ENCODE data around the gene MAGEB5. TPM values are rescaled to one million over a fixed set of nuclear protein-coding genes. Genes with fewer than 3 reads are reported as not detected.

The MAGEB5 gene
- total RNA-seq, 2 experiments from 2014 or later: not detected

- intact Hi-C loops (cut with micrococcal nuclease; ENCODE audit: unreplicated experiment): no loop called here
- POLR2A ChIA-PET: interaction anchor here (0.7 kb wide), 1 partner anchor 109 kb away, joined by 3 read pairs; no protein-coding TSS in a partner anchor
- Histone ChIP-seq H3K4me3 (ENCODE audit: low read depth, low read length, poor library complexity, severe bottlenecking) (no peak overlapping the region), H3K4me2 (ENCODE audit: low read length) (no peak overlapping the region), H3K9me3 (ENCODE audit: low read length) (no peaks in the 10 kb centered on the region), H3K36me3 (ENCODE audit: insufficient read depth, low read length) (no peaks in the 10 kb centered on the region), H3K9me2 (ENCODE audit: insufficient read depth, low read length) (no peaks in the 10 kb centered on the region), H3K4me1 (ENCODE audit: insufficient read depth, low read length, poor library complexity, severe bottlenecking) (no peaks in the 10 kb centered on the region), H3K27ac (ENCODE audit: low read depth, low read length, poor library complexity, severe bottlenecking) (no peak overlapping the region), H4K20me1 (ENCODE audit: insufficient read depth, low read length) (no peaks in the 10 kb centered on the region), H2AFZ (ENCODE audit: low read length) (no peak overlapping the region), H3K79me2 (ENCODE audit: insufficient read depth, low read depth, low read length) (no peaks in the 10 kb centered on the region)
- DNase-seq (ENCODE audit: low spot score): no peak
- TF ChIP-seq EZH2phosphoT487 (IDR thresholded peaks at IDR 0.05; ENCODE audit: borderline replicate concordance, low read depth, low read length) (no peak), CTCF (conservative IDR thresholded peaks at IDR 0.05; ENCODE audit: low read length) (no peak)
- BruUV-seq (replicated peaks): no TSS peak
- CTCF ChIA-PET (ENCODE audit: unreplicated experiment): no interaction called here
Measured at GRCh38 chrX:26253526-26253925, 37.6 kb downstream of the MAGEB5 start.

GRCh38 chrX:26254436-26254835 is 38.5 kb downstream of the MAGEB5 start:
- H3K9me3 ChIP-seq (ENCODE audit: low read length): no peaks in the 10 kb centered on the region

More at GRCh38 chrX:26254436-26254835, 38.5 kb downstream of the MAGEB5 start:
- DNase-seq (ENCODE audit: low spot score): no peak
- Histone ChIP-seq H3K4me3 (ENCODE audit: low read depth, low read length, poor library complexity, severe bottlenecking) (no peak overlapping the region), H3K9me2 (ENCODE audit: insufficient read depth, low read length) (no peaks in the 10 kb centered on the region), H3K36me3 (ENCODE audit: insufficient read depth, low read length) (no peaks in the 10 kb centered on the region), H3K79me2 (ENCODE audit: insufficient read depth, low read depth, low read length) (no peaks in the 10 kb centered on the region), H3K4me1 (ENCODE audit: insufficient read depth, low read length, poor library complexity, severe bottlenecking) (no peaks in the 10 kb centered on the region), H2AFZ (ENCODE audit: low read length) (no peak overlapping the region), H3K4me2 (ENCODE audit: low read length) (no peak overlapping the region), H4K20me1 (ENCODE audit: insufficient read depth, low read length) (no peaks in the 10 kb centered on the region), H3K27ac (ENCODE audit: low read depth, low read length, poor library complexity, severe bottlenecking) (no peak overlapping the region)
- CTCF ChIA-PET (ENCODE audit: unreplicated experiment): no interaction called here
- intact Hi-C loops (cut with micrococcal nuclease; ENCODE audit: unreplicated experiment): no loop called here
- BruUV-seq (replicated peaks): no TSS peak
- POLR2A ChIA-PET: interaction anchor here (0.6 kb wide), 1 partner anchor 460 kb away, joined by 3 read pairs; no protein-coding TSS in a partner anchor
- TF ChIP-seq EZH2phosphoT487 (IDR thresholded peaks at IDR 0.05; ENCODE audit: borderline replicate concordance, low read depth, low read length) (no peak), CTCF (conservative IDR thresholded peaks at IDR 0.05; ENCODE audit: low read length) (no peak)

Data from OCI-LY7 (cell line).